Activated naive CD4-positive, alpha-beta T cell (primary cell): ENCODE measurements around the gene BASP1.

Experiments
- DNase-seq, 4 experiments: peaks; one replicate each; lab custom pipeline; 2025; lab: John Stamatoyannopoulos, UW

The BASP1 gene, protein sequence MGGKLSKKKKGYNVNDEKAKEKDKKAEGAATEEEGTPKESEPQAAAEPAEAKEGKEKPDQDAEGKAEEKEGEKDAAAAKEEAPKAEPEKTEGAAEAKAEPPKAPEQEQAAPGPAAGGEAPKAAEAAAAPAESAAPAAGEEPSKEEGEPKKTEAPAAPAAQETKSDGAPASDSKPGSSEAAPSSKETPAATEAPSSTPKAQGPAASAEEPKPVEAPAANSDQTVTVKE

DNA sequence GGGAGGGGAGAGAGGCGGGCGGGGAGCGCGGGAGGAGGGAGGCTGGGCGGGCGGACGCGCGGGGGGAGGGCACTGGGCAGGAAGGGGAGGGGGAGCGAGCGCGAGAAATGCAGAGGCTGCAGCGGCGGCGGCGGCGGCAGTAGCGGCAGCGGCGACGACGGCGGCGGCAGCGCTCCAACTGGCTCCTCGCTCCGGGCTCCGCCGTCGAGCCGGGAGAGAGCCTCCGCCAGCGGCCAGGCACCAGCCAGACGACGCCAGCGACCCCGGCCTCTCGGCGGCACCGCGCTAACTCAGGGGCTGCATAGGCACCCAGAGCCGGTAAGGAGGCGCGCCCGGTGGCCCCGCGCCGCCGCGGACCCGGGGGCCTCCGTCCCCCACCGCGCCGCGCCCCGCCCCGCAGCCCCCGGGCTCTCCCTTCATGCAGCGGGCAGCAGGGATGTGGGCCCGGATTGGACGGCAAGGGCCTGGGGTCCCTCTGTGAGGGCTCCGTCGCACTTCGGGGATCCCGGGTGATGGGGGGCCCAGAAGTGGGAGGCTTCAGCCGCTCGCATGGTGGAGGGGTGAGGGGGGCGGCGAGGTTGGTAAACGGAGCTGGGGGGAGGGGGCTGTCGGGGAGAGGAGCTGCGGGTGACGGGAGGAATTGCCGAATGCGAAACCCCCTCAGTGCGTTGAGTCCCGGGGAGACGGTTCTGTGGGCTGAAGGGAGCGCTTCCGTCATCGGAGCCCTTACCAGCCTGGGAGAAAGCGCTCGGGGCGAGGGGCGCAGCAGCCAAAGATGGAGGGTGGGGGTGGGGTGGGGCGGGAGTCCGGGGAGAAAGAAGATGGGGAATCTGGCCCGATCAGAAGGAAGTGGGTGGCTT lies at the start of gene BASP1:
TSS of gene BASP1 (plus strand) at position 139 of the 860 bp plus-strand sequence. CDS start 57,586 bp downstream, outside the sequence.
- DNase-seq = peak in 1 of 4 experiments; percentile 39

DNA sequence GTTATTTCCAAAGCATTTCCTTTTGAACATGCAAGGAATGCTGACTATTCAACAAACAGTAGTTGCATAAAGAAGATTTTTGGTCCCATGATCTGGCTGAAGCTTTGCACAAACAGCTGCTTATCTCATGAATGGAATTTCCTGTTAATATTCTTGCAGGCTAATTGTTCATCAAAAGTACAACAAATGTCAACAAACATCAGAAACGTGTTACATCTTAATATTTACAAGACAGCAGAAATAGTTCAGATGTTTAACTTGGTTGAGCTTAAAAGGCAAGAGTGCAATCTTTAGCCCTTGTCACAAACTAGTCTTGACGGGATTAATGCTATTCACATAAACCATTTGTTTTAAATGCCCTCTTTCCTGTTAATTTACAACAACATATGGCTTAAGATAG lies 47.9 kb upstream of the BASP1 start:
- no peak for DNase-seq

DNA sequence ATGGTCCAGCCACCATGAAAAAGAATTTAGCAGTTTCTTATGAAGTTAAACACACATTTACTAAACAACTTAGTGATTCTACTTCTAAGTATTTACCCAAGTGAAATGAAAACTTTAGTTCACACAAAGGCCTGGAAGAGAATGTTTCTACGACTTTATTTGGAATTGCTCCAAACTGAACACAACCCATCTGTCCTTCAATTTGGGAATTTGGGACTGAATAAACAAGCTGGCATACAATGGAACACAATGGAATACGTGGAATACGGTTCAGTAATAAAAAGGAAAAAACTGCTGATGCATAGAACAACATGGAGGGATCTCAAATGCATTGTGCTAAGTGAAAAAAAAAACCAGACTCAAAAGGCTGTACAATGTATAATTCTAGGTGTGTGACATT lies 44.6 kb upstream of the BASP1 start:
- DNase-seq = no peak

DNA sequence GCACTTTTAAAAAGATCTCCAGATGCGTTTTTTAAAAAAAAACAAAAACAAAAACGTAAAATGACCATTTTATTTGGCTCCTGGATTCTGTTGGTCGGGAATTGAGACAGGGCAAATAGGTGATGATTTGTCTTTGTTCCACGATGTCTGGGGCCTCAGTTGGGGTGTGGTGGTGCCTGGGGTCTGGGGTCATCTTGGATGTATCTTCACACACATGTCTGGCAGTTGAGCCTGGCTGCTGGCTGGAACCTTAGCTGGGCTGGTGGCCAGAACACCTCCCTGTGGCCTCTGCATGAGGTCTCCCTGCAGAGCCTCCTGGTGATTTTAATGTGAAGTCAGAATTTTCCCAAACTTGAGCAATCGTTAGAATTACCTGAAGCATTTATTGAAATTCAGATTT lies 42.5 kb upstream of the BASP1 start:
- no peak for DNase-seq

DNA sequence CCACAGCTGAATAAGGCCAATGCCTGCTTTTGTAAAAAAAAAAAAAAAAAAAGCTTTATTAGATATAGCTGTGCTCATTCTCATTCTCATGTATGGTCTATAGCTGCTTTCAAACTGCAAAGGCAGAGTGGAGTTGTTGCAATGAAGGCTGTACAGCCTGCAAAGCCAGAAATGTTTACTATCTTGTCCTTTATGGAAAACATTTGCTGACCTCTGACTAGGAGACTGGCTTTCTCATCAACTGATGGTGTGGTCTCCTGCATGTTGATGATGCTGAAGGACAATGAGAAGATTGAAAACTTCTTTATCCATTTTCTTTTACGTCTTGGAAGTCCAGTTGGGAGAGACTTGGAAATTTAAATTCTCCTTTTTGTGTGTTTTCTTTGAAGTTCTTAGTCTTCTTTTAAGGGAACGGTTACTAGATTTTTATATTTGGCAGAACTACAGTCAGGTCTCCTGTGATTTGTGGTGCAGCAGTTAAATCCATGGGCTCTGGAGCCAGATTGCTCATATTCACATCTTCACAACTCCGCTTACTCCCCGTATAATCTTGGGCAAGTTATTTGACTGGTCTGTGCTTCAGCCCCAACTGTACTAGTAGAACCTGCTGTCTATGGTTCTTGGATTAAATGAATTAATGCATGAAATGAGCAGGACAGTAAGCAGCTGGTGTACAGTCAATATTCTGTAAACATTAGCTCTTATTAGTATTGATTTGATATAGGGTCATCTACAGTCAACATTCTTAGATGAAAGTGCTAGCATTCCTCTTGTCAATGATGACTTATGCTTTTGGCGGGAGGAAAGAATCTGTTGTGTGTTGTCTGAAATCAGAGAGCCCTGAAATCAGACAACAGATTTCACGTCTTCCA lies 39.7 kb upstream of the BASP1 start:
- no peak for DNase-seq

DNA sequence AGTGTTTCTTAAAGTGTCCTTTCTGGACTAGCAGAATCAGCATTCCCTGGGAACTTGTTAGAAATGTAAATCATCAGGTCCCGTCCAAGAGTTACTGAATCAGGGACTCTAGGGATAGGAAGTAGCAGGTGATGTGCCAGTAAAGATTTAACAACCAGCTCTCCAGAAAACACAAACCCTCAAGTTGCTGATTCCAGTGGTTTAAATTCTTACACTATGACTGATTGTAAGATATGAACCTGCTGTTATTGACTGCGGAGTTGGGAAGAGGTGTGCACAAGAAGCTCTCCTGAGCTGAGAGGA lies 39.1 kb upstream of the BASP1 start:
- no peak for DNase-seq

DNA sequence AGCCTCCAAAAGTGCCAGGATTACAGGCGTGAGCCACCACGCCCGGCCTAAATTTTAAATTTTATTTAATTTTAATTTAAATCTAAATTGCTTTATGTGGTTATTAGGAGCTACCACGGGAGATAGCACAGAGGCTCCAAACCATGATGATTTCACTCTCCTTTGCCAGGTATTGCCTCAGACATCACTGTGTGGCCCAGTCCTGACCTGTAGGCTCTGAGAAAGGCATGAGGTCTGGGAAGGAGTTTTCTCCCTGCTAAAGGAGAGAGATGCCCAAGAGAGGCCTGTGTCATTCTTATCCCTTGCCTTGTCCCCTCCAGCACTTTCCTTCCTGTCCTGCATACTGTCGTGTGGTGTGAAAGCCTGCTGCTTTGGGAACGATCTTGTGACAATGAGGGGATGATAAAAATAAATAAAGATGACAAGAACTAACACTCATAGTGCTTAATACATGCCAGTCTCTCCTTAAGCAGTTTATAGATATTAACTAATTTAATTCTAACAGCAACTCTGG lies 37.0 kb upstream of the BASP1 start:
- DNase-seq = no peak

DNA sequence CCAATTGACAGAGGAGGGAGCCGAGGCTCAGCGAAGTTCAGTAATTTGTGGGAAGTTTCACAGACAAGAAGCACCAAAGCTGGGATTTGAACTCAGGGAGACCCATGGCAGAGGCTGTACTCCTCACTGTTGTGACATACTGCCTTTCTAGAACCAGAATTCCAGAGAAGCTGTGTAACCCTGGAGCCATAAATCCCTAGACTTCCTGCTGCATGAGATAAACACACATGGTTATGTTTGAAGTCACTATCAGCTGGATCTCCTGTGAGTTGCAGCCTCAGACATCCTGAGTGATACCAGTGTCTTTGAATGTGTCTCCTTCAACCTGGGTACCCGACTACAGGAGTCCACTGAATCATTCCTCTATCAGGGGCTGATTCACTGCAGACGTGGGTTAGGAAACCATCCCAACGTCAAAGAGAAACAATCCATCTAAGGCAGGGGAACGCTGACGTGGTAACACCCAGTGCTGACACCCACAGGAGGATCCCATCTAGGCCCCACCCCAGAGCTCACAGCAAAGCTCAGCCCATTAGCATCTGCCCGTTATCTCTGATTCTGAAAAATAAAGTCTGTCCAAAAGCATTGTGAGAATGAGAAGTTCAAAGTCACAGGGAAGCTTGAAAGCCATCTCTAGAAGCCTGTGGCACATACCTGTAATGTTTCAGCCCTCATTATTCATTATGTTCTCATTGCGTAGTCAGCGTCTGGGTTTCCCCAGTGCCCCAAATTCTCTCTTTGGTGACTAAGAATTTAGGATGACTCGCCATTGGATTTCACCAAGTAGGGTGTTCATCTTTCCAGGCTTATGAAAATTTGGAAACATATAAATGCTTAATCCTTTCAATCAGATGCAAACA lies 36.3 kb upstream of the BASP1 start:
- DNase-seq = no peak

DNA sequence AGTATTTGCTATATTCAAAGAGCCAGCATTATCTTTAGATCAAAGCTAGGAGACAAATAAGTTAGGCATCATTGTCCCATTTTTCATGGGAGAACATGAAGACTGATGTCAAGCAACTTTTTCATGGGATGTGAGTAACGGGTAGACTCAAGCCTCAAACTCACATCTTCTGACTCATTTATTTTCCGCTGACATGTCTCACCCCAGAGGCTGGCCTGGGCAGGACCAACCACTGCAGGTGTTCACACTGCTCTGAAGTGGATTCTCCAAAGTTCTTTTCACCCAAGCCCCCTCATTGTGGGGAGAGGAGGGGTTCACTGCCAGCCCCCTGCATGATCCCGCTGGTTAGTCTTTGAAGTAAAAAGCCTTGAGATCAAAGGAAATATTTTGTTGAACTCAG lies 34.9 kb upstream of the BASP1 start:
- no peak for DNase-seq

DNA sequence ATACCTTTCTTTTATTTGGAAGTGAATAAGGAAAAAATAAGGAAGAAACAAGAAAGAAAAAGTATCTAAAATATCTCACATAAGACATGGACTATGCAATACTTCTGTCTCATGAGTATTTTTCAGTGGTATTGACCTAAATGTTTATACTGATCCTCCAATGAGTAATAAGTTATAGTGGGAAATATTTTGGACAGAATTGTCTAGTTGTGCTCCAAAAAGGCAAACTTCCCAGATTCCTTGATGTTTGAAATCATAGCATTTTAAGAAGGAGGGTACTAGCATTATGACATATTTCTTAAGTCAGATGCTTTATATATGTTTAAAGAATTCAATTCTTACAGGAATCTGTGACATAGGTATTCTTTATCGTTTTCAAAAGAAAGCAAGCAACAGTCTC lies 34.5 kb upstream of the BASP1 start:
- DNase-seq = no peak

DNA sequence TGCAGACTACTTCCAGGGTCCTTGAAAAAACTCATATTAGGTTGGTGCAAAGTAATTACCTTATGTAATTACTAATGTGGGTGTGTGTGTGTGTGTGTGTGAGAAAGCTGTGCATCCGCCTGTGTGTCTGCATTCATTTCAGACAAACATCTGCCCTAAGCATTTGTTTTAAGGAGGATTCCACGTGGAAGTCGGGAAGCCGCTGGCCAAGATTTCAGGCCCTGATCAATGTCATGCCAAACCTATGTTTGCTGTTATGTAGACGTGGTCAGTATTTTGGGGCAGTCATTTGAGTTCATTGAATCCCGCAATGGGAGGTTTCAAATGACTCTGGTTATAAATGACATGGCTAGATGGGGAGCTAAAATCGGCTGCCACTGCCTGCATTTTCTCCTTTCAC lies 33.6 kb upstream of the BASP1 start:
- DNase-seq = no peak

DNA sequence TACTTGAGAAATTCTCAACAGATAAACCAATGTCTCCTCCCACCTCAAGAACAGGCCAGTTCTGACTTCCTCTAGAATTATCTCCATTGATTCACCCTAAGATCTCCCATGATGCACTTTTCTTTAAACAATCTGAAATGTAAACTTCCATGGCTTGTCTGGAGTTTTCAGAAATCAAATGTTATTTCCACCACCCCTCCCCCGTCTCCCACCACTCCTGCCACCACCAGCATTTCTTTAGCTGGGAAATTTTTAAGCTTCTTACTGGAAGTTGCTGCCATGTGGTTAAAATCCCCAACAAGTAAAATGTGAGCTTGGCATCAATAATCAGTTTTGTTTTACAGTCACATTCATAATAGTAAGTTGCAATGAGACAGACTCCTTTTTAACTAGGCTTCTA lies 32.8 kb upstream of the BASP1 start:
- no peak for DNase-seq

DNA sequence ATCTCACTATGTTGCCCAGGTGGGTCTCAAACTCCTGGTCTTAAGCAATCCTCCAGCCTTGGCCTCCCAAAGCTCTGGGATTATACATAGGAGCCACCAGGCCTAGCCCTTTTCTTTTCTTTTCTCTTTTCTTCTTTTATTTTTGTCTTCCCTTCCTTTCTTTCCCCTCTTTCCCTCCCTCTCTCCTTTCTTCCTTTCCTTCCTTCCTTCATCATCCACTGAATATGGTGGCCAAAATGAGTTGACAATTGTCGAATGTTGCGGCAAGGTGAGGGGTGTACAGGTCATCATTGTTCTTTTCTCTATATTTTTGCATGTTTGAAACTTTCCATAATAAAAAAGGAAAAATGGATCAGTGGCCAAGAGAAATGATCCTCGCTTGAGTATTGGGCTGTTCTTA lies 32.1 kb upstream of the BASP1 start:
- no peak for DNase-seq

DNA sequence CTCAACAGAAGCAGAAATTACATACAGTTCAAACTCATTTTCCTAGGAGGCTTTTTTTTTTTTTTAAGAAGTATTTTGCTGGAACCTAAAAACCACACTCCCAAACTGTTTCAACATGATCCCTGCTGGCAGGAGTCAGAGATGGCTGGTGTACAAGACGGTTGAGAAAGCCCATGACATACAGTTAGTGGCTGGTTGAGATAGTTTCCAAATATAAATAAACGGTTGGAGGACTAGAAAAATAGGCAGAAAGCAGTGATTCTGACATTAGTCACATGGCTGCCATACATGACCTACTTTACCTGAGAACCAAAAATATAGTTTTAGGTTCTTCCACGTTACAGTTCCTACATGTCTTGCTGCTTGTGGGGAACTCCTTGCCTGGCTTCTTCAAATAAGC lies 31.7 kb upstream of the BASP1 start:
- DNase-seq = no peak

DNA sequence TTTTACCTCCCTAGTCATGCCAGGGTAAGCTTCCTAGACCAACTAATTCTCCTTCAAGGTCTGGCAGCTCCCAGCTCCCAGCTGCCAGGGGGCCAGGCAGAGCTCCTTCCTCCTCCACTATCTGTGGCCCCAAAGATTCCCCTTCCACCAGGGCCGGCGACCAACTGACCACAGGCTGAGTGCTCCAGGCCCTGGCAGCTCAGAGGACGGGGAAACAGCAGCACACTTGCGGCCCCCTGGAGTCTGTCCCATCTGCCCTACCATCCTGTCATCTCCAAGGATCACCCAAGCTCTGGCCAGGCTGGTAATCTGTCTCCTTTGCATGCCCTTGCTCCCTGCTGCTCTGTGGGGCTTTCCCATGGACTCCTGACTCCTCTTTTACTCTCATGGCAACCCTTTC lies 31.2 kb upstream of the BASP1 start:
- DNase-seq = no peak

DNA sequence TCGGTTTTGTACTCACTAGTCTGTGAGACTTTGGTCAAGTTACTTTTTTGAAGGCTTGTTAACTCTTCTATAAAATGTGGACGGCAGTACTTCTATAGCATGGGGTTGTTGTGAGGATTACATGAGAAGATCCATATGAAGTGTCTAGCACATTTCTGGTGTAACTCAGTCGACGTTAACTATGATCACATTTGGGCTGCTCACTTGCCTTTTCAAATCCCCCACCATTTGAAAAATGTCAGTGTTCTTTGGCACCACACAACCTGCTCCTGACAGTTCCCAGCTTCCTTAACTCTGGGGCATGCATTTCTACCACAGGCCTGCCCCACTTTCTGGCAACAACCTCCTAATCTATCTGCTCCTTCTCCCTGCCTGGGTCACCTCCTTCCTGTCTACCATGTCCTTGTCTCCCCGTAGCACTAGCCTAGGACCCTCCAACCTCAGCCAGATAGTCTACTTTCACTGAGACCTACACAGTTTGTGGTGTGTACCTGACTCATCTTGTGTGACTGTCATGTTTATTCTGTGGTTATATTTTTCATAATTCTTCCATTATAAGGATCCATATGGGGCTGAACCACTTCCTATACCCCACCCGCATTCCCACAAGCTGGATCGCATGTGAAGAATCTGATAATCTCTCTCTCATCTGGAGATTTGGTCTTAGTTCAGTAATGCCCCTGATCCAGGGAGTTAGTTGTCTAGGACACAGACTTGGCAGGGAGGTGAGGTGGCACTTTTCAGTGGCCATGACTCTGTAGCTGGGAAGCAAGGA lies 30.2 kb upstream of the BASP1 start:
- no peak for DNase-seq

DNA sequence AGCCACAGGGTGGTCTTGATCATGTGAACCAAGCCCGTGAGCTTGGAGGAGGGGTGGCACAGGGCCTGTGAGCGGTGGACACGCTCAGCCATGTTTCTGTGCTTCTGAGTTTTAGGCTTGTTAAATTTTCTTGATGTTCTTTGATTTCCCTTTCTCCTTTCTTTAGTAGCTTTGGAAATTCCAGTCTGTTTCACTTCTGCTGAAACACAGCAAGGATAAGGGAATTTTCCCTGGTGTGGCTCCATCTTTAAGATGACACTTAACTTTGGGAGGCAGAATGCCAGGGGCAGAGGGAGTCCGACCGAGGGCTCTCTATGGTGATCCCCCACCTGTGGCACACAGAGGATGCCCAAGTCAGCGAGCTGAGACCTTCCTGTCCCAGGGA lies 29.7 kb upstream of the BASP1 start:
- DNase-seq = no peak

DNA sequence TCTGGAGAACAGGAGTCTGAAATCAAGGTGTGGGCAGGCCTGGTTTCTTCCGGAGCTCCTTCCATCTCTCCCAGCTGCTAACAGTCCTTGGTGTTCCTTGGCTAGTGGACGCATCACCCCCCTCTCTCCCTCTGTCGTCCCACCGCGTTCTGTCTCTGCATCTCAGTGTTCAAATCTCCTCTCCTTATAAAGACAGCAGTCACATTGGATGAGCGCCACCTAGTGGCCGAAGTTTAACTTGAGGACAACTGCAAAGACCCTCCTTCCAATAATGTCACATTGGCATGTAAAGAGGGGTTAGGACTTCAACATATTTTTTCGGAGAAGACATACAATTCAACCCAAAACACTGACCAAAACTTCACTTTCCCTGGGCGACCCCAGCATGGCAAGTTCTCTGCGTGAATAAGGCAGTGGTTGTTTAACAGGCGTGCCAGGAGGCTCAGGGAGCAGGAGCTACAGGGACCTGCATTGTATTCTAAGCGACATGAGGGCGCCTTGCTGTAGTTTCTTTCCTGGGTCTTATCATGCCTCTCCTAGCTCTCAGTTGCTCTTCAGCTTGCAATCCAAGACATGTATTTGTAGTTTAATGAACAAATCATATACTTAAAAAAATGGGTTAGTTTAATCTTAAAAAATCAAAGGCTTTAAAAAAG lies 27.9 kb upstream of the BASP1 start:
- peak in 3 of 4 experiments; percentile 9 to 41 (median 40) for DNase-seq

DNA sequence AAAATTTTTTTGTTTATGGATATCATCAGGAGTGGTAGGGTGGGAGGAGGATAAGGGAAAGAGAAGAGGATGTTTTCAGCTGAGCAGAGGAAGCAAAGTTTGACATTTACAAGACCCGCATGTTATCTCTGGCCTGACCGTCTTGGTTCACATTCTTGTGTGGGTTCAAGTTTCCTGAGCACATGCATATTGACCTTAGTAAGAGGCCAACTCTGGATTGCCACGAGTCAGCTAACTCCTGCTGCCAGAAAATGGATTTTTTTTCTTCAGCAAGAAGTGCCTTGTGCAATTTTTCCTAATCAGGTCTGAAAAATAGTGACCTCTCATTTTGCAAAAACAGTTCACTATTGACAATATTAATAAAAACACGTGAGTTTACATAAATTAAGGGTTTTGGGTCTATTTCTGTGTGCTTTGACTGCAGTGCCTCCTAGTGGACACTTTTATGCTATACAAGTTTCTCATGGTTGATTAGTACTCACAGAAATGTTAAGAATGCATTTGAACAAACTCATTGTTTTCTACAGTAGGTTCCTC lies 27.1 kb upstream of the BASP1 start:
- no peak for DNase-seq

DNA sequence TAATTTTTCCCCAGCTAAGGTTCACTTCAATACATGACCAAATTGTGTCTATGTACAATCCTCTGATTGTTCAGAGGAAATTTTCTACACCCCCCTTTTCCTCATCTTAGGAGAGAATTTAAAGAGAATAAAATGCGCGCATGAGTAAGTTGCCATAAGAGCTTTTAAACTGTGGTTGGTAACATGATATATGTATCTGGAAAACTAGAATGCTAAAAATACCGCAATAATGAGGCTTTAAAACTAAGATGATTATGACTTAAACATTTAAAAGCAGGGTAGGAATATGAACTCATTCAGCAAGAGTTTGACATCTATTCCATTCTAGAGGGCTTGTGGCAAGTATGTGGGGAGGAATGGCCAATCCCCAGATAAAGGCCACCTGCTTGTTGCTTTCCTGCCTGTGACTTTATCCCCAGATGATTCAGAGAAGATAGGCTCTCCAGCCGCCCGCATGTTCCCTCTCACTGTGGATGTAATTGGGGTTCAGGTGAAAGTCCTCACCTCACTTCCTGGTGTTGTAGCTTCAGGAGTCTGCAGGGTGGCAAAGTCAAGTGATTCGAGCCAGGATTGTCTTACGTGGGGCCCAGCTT lies 26.5 kb upstream of the BASP1 start:
- no peak for DNase-seq
